ENCODE data around the gene MRM2. TPM values are rescaled to one million over a fixed set of nuclear protein-coding genes. Genes with fewer than 3 reads are reported as not detected.
A peak's percentile ranks its signal among the peaks of the same experiment; 100 is the strongest.

Gene MRM2
- total and polyA plus RNA-seq, 10 of the 15 experiments (the other 5 are each of a cell fraction or from before 2014, with no cell fraction given) = 43.2 to 128 (median 71.4) TPM

- TF ChIP-seq MEF2B (IDR thresholded peaks at IDR 0.05; ENCODE audit: partially characterized antibody, poor library complexity, severe bottlenecking) = peak; percentile 85
- TF ChIP-seq PAX5 (IDR thresholded peaks at IDR 0.05; ENCODE audit: borderline replicate concordance, low read depth, low read length) = peak; percentile 76; the same call in 1 of the 2 replicates
- TF ChIP-seq SMAD1 (IDR thresholded peaks at IDR 0.05; ENCODE audit: low read depth, partially characterized antibody) = no peak
- TF ChIP-seq BCL11A (IDR thresholded peaks at IDR 0.05; ENCODE audit: low read depth, low read length) = peak; percentile 57; the same call in 1 of the 2 replicates
- TF ChIP-seq PRDM15 (CRISPR knock-in tag; IDR thresholded peaks at IDR 0.05) = no peak
- no peak for TF ChIP-seq ESRRA (IDR thresholded peaks at IDR 0.05; ENCODE audit: low read length)
- TF ChIP-seq HDAC6 (IDR thresholded peaks at IDR 0.05; ENCODE audit: unreplicated experiment) = no peak
- TF ChIP-seq JUNB (IDR thresholded peaks at IDR 0.05) = no peak
- TF ChIP-seq NFYA (IDR thresholded peaks at IDR 0.05; ENCODE audit: borderline replicate concordance, low read depth, low read length) = no peak
- TF ChIP-seq NBN (IDR thresholded peaks at IDR 0.05) = peak; percentile 50; the same call in 1 of the 2 replicates
- peak; percentile 55; the same call in 1 of the 2 replicates for TF ChIP-seq RELB (IDR thresholded peaks at IDR 0.05; ENCODE audit: low read depth)
- TF ChIP-seq IKZF2 (IDR thresholded peaks at IDR 0.05) = peak in 1 of 2 experiments; percentile 50; a peak in 2 of 4 replicates
- no peak for TF ChIP-seq USF2 (IDR thresholded peaks at IDR 0.05; ENCODE audit: borderline replicate concordance, low read depth, low read length)
- no peak for TF ChIP-seq JUND (IDR thresholded peaks at IDR 0.05; ENCODE audit: low read depth, low read length)
- no peak for TF ChIP-seq KLF5 (IDR thresholded peaks at IDR 0.05; ENCODE audit: partially characterized antibody)
- no peak for TF ChIP-seq ZNF217 (IDR thresholded peaks at IDR 0.05)
- no peak for TF ChIP-seq ZBTB4 (CRISPR knock-in tag; IDR thresholded peaks at IDR 0.05)
- 0 out of 3 replicates have a peak, but pooled peaks have one; percentile 48 for TF ChIP-seq POU2F2 (IDR thresholded peaks at IDR 0.05; ENCODE audit: borderline replicate concordance, low read depth, low read length)
- TF ChIP-seq MYB (IDR thresholded peaks at IDR 0.05; ENCODE audit: borderline replicate concordance, low read depth, low read length) = no peak
These were observed 32.7 kb downstream of the MRM2 start (continued) for GRCh38 chr7:2209146-2209960.
